ENCODE data around the gene OXER1.

- TF ChIP-seq, protein P1, sequence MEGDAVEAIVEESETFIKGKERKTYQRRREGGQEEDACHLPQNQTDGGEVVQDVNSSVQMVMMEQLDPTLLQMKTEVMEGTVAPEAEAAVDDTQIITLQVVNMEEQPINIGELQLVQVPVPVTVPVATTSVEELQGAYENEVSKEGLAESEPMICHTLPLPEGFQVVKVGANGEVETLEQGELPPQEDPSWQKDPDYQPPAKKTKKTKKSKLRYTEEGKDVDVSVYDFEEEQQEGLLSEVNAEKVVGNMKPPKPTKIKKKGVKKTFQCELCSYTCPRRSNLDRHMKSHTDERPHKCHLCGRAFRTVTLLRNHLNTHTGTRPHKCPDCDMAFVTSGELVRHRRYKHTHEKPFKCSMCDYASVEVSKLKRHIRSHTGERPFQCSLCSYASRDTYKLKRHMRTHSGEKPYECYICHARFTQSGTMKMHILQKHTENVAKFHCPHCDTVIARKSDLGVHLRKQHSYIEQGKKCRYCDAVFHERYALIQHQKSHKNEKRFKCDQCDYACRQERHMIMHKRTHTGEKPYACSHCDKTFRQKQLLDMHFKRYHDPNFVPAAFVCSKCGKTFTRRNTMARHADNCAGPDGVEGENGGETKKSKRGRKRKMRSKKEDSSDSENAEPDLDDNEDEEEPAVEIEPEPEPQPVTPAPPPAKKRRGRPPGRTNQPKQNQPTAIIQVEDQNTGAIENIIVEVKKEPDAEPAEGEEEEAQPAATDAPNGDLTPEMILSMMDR (conservative IDR thresholded peaks at IDR 0.05) = no peak
- TF ChIP-seq ZFX (IDR thresholded peaks at IDR 0.05) = no peak
Measured at GRCh38 chr2:42801381-42801780, 37.4 kb upstream of the OXER1 start.

Data from C4-2B (cell line).